Measurements from ENCODE around the gene PYGO1. TPM values are rescaled to one million over a fixed set of nuclear protein-coding genes. Genes with fewer than 3 reads are reported as not detected.
"Not testable (repeated sequence)": the region's sequence is repeated elsewhere in the genome, so short reads cannot be mapped to it uniquely, and the experiment has no call there.

The PYGO1 gene, protein sequence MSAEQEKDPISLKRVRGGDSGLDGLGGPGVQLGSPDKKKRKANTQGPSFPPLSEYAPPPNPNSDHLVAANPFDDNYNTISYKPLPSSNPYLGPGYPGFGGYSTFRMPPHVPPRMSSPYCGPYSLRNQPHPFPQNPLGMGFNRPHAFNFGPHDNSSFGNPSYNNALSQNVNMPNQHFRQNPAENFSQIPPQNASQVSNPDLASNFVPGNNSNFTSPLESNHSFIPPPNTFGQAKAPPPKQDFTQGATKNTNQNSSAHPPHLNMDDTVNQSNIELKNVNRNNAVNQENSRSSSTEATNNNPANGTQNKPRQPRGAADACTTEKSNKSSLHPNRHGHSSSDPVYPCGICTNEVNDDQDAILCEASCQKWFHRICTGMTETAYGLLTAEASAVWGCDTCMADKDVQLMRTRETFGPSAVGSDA
- 45.2 TPM for total RNA-seq

DNA sequence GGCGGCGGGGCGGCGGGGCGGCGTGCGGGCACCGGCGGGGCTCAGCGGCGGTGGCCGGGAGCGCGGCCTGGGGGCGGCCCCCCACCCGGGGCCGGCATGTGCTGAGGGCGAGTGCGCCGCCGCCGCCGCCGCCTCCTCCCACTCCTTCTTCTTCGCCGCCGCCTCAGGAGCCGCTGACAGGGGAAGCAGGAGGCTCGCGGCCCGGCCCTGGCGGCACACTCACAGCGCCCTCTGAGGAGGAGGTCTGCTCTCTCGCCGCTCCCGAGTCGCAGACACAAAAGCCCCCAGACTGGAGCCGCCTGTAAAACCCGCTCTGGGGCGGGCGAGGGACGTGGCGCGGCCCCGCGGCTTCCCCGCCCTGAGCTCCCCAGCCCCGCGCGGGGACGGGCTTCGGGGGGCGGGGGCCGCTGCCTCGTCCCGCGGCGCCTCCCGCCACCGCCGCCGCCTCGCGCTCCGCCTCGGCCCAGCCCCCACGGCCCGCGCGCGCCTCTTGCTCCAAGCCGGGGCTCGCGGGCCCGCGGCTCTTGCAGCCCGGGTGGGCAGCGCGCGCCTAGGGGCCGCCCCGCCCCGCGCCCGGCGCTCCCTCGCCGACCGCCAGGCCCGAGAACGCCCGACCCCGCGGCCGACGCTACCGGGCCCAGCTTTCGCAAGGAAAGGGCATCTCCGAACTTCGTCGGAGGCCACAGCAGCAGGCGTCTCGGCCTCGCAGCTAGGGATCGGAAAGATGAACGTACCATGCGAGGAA is at the start of gene PYGO1:
PYGO1 (minus strand) TSS at position 276 of the 745 bp plus-strand sequence. CDS start 462 bp downstream, outside the sequence.
- DNase-seq (ENCODE audit: low spot score in 2 of 2) (peak; percentile 69 to 74), FAIRE-seq (no peak)

DNA sequence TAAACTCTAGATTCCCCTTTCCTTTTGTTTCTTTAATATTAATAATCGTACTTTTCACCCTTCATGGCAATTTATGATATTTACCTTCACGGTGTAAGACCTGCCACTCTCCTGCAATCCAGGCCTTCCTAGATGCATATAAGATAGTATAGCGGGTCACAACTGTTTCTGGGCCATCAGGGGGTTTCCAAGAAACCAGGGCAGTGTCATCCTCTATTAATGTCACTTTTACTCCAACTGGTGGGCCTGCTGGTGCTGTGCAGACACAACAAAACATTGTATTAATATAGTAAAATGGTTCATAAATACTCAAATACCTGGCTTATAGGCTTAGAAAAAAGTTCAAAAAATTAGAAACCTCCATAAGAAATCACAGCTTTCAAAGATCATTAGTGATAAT is 48.9 kb upstream of the PYGO1 start:
- FAIRE-seq (no peak), DNase-seq (ENCODE audit: low spot score in 2 of 2) (no peak)

DNA sequence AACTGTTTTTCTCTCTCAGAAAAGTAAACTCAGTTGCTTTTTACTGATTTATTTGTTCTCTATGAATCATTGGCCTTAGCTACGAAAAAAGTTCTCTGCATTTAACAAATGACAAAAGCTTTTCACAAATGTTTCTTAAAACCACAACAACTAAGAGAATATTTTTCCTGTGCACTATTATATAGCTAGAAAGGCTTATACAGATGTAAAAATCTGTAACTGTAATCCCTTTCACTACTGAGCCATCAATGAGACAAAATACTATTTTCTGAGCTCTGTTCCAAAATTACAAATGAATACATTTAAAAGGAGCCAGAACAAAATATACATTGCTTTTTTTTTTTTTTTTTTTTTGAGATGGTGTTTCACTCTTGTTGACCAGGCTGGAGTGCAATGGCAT is 45.6 kb upstream of the PYGO1 start:
- DNase-seq (ENCODE audit: low spot score in 2 of 2) (no peak), FAIRE-seq (no peak)

DNA sequence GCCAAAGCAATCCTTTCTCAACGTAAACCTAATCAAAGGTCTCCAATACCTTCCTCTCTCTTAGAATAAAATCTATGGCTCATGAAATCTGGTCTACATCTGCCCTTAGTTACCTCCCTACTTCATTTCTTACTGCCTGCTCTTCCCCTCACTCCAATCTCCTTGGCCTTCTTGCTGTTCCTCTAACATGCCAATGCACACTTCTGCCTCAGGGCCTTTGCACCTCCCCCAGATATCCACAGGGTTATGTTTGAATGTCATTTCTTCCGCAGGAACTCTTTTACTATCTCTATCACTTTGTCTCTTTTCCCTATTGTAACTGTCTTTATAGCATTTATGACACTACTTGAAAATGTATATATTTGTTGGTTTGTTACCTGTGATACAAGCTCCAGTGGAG is 44.3 kb upstream of the PYGO1 start:
- FAIRE-seq (no peak), DNase-seq (ENCODE audit: low spot score in 2 of 2) (no peak)

DNA sequence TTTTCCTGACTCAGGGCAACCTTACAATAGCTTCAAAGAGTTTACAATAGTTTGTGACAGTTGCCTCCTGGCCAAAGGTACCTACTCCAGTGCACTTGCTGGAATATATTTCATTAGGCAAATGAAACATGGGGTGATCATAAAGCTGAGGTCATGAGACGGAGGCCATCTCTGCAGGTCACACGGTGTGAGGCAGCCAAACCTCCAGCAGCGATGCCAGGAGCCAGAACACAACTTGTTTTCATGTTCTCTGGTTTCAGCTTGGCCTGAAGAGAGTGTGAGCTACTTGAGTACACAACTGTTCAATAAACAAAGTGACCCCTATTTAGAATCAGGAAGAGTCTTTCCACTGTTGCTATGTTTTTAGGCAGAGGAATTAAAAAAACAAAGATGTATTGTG is 42.7 kb upstream of the PYGO1 start:
- no peak for DNase-seq (ENCODE audit: low spot score in 2 of 2)

DNA sequence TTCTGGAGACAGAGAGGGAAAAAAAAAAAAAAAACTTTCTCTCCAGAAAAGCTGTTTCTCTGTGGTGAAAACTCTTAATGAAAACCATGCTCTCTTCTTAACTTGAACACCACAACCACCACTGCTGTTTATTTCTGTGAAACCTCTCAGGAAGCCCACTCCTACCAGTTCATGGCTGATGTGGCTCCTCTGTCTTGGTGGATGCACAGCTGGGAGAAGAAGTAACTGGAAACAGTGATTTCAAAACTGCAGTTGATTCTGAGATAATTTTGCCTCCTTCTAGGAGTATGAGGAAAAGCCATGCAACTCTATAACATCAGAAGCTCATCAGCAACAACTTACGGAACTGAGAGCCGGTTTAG is 40.2 kb upstream of the PYGO1 start:
- DNase-seq (ENCODE audit: low spot score in 2 of 2) (no peak), FAIRE-seq (no peak)

More for the DNA sequence above, 42.7 kb upstream of the PYGO1 start:
- no peak for FAIRE-seq

DNA sequence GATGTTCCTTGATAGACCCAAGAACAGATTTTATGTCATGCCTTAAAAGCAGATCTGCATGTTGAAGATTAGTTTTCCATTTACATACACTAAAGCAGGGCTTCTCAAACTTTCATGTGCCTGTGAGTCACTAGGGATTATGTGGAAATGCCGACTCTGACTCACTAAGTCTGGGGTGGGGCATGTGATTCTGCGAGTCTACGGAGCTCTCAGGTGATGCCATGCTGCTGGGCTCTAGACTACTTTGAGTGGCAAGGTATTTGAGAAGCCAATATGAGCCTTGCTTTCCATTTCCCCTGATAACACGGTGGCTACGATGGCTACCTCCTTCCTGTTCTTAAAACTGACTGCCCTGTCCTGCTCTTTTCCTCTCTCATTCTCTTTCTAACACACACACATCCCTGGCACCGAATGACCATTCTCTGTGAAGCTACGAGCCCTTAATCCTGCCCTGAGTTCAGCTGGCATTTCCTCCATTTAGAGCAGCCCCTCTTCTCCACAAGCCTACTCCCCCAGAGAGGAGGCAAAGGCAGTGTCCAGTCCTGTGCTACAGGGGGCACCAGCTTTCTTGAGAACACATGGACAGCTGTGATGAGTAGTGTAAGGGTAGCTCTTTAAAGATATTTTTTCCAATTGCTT is 39.7 kb upstream of the PYGO1 start:
- DNase-seq (ENCODE audit: low spot score in 2 of 2): no peak
- FAIRE-seq: no peak

DNA sequence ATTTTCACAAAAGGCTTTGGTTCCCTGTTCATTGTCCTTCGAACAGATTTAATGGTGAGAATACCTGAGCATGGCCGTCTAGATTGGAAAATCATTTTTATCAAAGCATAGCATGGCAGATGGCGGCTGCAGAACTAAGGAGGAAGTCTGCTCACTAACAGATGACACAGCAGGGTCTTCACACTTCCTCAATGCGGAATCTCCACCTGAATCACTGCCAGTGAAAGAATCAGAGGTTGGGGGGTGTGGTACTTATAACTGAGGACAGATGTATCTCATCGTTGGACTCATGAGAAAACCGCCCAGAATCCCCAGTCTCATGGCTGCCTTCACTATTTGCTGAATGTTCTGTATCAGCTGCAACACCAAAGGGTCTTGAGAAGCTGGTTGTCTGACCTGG is 31.6 kb upstream of the PYGO1 start:
- FAIRE-seq (no peak), DNase-seq (ENCODE audit: low spot score in 2 of 2) (no peak)

DNA sequence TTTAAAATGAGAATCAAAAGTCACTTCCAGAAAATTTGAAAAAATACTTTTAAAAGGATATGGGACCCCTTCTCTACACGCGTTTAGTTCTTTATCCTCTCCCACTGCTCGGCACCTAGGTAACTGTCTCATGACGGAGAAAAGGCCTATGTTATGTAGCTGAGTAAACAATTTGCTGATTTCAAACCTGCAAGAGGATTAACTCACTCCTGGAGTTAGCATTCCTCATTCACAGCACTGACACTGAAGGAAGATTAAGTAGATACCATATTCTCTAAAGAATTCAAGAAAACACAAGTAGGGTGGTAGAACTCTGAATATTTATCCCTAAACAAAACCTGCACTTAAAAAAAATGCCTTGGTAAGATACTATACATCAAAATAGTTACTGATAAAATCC is 30.2 kb upstream of the PYGO1 start:
- DNase-seq (ENCODE audit: low spot score in 2 of 2) (no peak), FAIRE-seq (no peak)

DNA sequence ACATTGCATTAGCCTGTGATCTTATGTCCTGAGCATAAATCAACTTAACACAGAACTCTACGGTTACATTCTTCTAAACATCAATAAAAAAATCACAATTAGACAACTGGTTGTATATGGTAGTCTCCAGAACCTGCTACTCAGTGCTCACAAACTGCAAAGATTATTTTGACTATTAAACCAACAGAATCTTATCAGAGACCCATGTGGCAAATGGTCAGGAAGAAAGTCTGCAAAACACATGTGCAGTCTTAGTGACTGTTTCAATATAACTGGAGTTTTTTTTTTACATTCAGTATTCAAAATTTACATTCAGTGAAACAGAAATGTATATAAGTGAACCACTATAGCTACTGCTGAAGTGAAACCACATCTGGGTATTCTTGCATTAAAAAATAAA is 27.3 kb upstream of the PYGO1 start:
- FAIRE-seq (no peak), DNase-seq (ENCODE audit: low spot score in 2 of 2) (no peak)

DNA sequence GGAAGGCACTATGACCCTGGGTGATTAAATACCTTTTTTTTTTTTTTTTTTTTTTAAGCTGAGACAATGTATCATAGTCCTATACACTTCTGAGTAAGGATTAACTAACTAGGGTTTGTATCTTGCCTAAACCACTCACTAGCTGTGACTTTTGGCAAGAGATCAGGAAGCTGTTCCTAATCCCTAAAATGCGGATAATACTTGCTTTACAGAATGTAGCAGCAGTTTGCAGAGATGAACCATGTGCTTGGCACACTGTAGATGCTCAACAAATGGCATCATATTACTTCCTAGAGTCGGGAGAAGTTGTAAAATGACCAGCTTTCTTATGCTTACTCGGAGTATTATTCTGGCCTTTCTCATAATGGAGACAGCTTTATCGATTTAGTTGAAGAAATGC is 25.6 kb upstream of the PYGO1 start:
- DNase-seq (ENCODE audit: low spot score in 2 of 2) (no peak), FAIRE-seq (no peak)

DNA sequence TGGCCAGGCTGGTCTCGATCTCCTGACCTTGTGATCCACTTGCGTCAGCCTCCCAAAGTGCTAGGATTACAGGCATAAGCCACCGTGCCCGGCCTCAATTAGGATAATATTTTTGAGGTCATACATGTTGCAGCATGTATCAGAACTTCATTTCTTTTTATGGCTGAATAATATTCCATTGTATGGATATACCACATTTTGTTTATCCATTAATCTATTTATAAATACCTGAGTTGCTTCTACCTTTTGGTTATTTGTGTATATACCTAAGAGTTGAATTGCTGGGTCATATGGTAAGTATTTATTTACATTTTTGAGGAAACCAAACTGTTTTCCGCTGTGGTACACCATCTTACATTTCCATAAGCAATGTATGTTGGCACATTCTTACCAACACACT is 18.1 kb upstream of the PYGO1 start:
- DNase-seq (ENCODE audit: low spot score in 2 of 2) (no peak), FAIRE-seq (no peak)

DNA sequence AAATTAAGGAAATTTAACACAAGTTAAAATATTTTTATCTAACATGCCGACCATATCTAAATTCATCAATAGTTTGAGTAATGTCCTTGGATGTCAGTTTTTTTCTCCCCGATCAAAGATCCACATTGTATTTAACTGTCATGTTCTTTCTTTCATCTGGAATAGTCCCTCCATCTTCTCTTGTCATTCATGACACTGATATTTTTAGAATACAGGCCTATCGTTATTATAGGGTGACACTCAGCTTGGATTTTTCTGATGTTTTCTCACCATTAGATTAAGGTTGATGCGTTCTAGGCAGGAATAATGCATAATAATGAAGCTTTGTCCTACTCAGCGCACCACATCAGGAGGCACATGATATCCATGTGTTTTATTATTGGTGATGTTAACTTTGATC is 13.2 kb upstream of the PYGO1 start:
- DNase-seq (ENCODE audit: low spot score in 2 of 2): no peak
- no peak for FAIRE-seq

DNA sequence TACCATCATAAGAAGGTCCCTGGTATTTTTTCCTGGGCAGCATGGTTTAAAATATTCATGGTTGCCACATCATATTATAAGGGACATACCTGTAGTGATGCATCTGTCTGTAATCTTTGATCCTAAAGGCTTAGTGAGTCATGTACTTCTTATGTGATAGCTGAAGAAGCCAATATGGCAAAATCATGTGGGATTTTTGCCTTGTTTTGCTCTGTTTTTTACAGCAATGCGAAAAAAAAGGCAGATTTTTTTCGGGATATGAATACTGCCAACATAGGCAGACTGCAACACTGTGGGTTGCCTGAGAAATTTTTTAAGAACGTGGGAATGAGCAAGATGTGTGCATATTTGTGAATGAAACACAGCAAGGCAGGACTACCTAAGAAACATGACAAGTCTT is 11.3 kb upstream of the PYGO1 start:
- FAIRE-seq (no peak), DNase-seq (ENCODE audit: low spot score in 2 of 2) (no peak)

DNA sequence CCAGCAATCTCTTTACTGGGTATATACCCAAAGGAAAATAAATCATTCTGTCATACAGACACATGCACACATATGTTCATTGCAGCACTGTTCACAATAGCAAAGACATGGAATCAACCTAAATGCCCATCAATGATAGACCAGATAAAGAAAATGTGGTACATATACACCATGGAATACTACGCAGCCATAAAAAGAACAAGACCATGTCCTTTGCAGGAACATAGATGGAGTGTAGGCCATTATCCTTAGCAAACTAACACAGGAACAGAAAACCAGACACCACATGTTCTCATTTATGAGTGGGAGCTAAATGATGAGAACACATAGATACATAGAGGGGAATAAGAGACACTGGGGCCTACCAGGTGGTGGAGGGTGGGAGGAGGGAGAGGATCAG is 4.9 kb upstream of the PYGO1 start:
- not testable (repeated sequence) for FAIRE-seq; DNase-seq (ENCODE audit: low spot score in 2 of 2)

DNA sequence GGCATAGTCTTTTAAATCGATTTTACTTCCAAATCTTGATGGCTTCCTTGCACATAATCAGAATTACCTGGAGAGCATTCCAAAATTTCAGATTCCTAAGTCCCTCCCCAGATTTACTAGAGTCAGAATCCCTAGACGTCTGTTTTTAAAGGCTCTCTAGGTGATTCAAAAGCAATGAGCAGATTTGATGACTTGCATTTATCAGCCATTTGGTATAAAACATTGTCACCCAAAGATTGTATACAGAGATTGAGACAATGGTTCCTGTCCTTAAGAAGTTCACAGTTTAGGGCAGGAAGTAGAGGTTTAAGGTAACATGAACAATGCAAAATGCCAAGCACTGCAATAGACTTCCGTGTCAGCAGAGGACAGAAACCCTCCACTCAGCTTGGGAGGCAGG is 2.6 kb upstream of the PYGO1 start:
- FAIRE-seq: no peak

DNA sequence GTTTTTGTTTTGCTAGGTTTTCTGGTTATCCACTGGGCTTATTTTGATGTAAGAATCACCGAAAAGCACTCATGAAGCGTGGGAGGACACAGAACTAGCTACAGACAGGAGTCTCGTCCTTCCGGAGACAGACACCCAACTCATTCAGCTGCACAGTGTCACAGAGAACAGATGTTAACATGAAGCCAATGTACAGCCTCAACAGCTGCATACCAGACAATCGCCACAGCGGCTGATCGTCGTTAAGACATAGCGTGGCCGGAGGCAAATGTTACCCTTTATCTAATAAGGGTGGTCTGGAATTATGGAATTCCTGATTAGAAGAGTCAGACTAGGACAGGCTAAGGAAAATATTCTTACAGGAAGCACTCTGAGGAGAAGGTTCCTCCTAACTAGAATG is 1.1 kb upstream of the PYGO1 start:
- FAIRE-seq: no peak
- DNase-seq (ENCODE audit: low spot score in 2 of 2): no peak

More for the DNA sequence above, 2.6 kb upstream of the PYGO1 start:
- no peak for DNase-seq (ENCODE audit: low spot score in 2 of 2)

DNA sequence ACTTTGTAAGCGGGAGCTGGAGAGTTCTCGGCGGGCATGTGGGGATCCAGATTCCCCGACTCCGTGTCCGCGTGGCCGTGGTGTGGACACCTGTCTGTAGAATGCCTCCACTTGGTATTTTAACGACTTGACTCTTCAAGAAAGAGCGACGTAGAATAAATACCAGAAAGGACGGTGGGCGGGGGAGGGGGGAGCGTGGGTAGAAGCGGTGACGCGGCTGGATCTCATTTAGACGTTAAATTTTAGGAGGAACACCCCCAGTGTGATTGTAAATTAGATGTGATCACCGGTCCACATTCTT is 620 bp upstream of the PYGO1 start:
- DNase-seq (ENCODE audit: low spot score in 2 of 2) (peak in 1 of 2 donors; percentile 26), FAIRE-seq (no peak)

DNA sequence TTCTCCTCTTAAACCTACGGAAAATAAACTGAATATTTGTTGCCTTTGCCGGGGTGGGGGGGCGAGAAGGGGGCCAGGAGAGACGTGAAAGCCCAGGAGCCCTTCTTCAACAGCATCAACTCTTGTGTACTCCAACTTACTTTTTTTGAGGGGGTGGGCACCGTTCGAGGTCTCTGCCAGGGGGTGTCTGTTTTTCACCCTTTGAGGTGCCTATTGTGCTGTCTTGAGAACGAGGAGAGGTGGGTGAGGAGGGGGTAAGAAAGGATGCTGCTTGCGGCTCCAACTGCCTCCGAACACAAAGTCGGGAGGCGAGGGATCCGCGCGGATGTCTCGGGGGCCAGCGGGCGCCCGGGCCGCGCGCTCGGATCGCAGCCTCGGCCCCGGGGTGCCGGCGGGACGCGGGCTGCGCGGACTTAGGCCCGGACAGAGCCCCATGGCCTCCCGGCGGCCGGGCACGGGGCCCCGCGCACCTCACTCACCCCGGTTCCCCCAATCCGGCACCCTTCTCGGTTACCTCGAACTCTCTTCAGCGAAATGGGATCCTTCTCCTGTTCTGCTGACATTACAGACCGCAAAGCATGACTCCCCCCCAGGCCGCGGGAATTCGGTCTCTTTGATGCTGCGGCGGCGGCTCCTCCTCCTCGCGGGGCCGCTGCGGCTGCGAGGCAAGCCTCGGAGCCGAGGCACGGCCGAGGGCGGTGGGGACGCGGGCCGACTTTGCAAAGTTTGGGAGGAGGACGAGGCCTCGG is 650 bp downstream of the PYGO1 start:
- FAIRE-seq (no peak), DNase-seq (ENCODE audit: low spot score in 2 of 2) (peak; percentile 38 to 58)

DNA sequence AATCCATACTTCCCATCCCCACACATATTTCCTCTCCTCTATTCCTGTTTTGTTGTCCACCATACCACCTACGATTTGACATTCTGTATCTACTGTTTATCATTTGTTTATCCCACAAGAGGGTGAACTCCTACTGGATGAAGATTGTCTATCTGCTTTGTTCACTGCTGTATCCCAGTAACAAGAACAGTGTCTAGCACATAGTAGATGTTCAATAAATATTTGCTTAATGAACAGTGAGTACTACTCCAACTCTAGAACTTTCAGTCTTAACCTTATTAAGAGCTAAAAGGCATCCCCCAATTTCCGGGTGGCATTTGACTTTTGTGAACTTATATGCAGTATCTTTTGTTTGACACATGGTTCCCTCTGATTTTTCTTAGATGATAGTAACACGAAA is 1.3 kb downstream of the PYGO1 start:
- DNase-seq (ENCODE audit: low spot score in 2 of 2): no peak
- no peak for FAIRE-seq

DNA sequence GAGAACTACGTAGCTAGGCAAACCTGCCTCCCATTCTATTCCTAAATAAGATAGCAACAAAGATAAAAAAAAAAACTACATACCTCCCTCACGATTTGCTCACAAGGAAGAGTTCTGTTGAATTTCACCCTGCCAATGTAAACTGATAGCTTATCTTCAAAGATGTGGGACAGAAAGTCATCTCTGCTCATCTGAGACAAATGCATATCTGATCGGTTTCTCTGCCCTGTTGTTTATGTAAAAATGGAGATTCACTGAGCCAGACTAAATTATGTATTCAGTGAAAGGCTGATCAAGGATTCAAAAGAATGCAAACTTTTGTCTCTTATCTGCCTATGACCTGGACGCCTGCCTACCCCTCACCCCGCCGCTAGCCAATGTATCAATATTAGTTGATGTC is 11.2 kb downstream of the PYGO1 start:
- FAIRE-seq (no peak), DNase-seq (ENCODE audit: low spot score in 2 of 2) (no peak)

Measured in frontal cortex (tissue), 4 donors.